Measurements from ENCODE around the gene TM9SF2. TPM values are rescaled to one million over a fixed set of nuclear protein-coding genes. Genes with fewer than 3 reads are reported as not detected.

The TM9SF2 gene
- total and polyA plus RNA-seq, 9 of the 15 experiments (the other 6 are each of a cell fraction or from before 2014, with no cell fraction given) = 23.3 to 83.2 (median 55.1) TPM

- TF ChIP-seq ZBTB40 (IDR thresholded peaks at IDR 0.05) = peak; percentile 98
- no peak for TF ChIP-seq ZBTB40 (CRISPR knock-in tag; IDR thresholded peaks at IDR 0.05)
- no peak for TF ChIP-seq ZNF224 (CRISPR knock-in tag; IDR thresholded peaks at IDR 0.05)
- TF ChIP-seq ZNF165 (CRISPR knock-in tag; IDR thresholded peaks at IDR 0.05; ENCODE audit: borderline replicate concordance) = no peak
- TF ChIP-seq EP400 (IDR thresholded peaks at IDR 0.05) = peak; percentile 90
- peak; percentile 64 for TF ChIP-seq TBP (optimal IDR thresholded peaks at IDR 0.05; ENCODE audit: low read depth, low read length)
- TF ChIP-seq POLR2G (IDR thresholded peaks at IDR 0.05; ENCODE audit: low read depth, low read length) = peak; percentile 76
- peak; percentile 28 for TF ChIP-seq BRD9 (IDR thresholded peaks at IDR 0.05; ENCODE audit: low read depth, partially characterized antibody)
- no peak for TF ChIP-seq BRF1 (IDR thresholded peaks at IDR 0.05; ENCODE audit: borderline replicate concordance, extremely low read depth, insufficient read length)
- TF ChIP-seq MTA1 (IDR thresholded peaks at IDR 0.05; ENCODE audit: borderline replicate concordance) = no peak; the same call in 1 of the 2 replicates
- no peak for TF ChIP-seq ZNF785 (CRISPR knock-in tag; IDR thresholded peaks at IDR 0.05)
- peak; percentile 77 for TF ChIP-seq RFX1 (IDR thresholded peaks at IDR 0.05)
- peak; percentile 60; the same call in 1 of the 2 replicates for TF ChIP-seq TOE1 (IDR thresholded peaks at IDR 0.05; ENCODE audit: borderline replicate concordance)
- no peak for TF ChIP-seq TOE1 (CRISPR knock-in tag; IDR thresholded peaks at IDR 0.05; ENCODE audit: borderline replicate concordance, low read depth)
- peak; percentile 63; the same call in 1 of the 2 replicates for TF ChIP-seq JUND (IDR thresholded peaks at IDR 0.05; ENCODE audit: borderline replicate concordance, low read depth, low read length)
- peak; percentile 58; the same call in 1 of the 3 replicates for TF ChIP-seq JUND (tag; IDR thresholded peaks at IDR 0.05; ENCODE audit: borderline replicate concordance, low read depth, low read length)
- TF ChIP-seq SIRT6 (IDR thresholded peaks at IDR 0.05; ENCODE audit: low read depth, low read length) = no peak
- TF ChIP-seq IRF2 (CRISPR knock-in tag; IDR thresholded peaks at IDR 0.05) = no peak
- TF ChIP-seq ZFX (CRISPR knock-in tag; IDR thresholded peaks at IDR 0.05) = peak; percentile 51; the same call in 1 of the 2 replicates
- no peak for TF ChIP-seq LEF1 (IDR thresholded peaks at IDR 0.05)
These were observed 2.8 kb upstream of the TM9SF2 start (continued) for GRCh38 chr13:99498171-99499161.
